GM12891 (cell line): Measurements from ENCODE around the gene RPL10.

Experiments
- PAX5 ChIP-seq: IDR thresholded peaks from 2 replicates; pipeline ENCODE4 v1.6.1; 2011; ENCODE audit warnings: low read length, moderate library complexity, mild to moderate bottlenecking; ENCODE audit not compliant: insufficient read depth, severe bottlenecking
- POLR2A ChIP-seq: IDR thresholded peaks from 2 replicates; pipeline ENCODE4 v1.6.1; 2011; ENCODE audit warnings: low read depth, low read length, control low read depth
- POLR2AphosphoS5 ChIP-seq: IDR thresholded peaks from 2 replicates; pipeline ENCODE4 v1.6.1; 2011; ENCODE audit warnings: low read depth, low read length, control low read depth
- POU2F2 ChIP-seq: IDR thresholded peaks from 2 replicates; pipeline ENCODE4 v1.6.1; 2011; ENCODE audit warnings: low read depth, mild to moderate bottlenecking, control low read depth, low read length, moderate library complexity
- SPI1 ChIP-seq: IDR thresholded peaks from 2 replicates; pipeline ENCODE4 v1.6.1; 2011; ENCODE audit warnings: low read depth, low read length, control low read depth
- TAF1 ChIP-seq: IDR thresholded peaks from 2 replicates; pipeline ENCODE4 v1.6.1; 2011; ENCODE audit warnings: low read depth, low read length, control low read depth

DNA sequence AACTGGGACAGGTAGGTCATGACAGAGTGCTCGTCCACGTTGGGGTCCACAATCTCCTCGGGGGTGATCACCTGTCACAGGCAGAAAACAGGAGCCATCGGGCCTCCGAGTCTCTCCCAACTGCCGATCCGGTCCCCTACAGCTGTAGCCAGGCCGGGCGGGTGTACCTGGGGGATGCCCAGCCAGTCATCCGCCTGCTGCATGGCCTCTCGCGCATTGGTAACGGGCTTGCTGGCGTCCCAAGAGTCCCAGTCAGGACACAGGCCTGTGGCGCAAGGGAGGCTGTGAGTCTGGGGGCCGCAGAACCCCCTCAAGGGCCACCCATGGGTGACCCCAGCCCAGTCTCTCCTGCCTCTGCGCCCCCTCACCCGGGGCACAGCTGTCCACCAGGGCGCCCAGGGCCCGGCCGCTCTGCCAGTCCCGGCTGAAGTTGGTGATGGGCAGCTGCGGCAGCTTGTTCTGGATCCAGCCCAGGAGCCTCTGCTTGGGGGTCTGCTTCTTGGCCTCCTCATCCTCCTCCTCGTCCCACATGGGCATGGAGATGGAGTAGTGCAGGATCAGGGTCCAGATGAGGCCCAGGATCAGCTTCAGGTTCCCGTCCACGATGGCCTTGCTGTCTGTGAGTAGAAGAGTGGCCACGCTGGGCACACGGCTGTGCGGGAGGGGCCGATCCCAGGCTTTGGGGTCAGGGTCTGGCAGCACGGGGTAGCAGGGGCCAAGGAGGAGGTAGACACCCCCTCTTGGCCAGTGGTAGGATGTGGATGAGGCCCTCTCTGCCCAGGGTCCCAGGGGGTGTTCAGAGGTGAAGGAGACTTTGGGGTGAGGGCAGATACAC is 30.5 kb upstream of the RPL10 start:
- TF ChIP-seq POLR2A (no peak), POLR2AphosphoS5 (no peak), TAF1 (no peak), POU2F2 (no peak), PAX5 (no peak), SPI1 (no peak)
